Measurements from ENCODE around the gene DOK5.

DOK5 gene

GRCh38 chr20:54680439-54680838 lies 205.0 kb downstream of the DOK5 start:
- no peak for DNase-seq (ENCODE audit: extremely low read depth, low read depth)
- TF ChIP-seq CTCF (IDR thresholded peaks at IDR 0.05; ENCODE audit: low read depth, low read length, missing control alignments) = no peak
- H3K4me3 ChIP-seq (replicated peaks; ENCODE audit: low read depth, low read length) = no peak overlapping the region

GRCh38 chr20:54680872-54681619 lies 205.7 kb downstream of the DOK5 start:
- peak; percentile 12 for DNase-seq (ENCODE audit: extremely low read depth, low read depth)
- peak; percentile 64 for TF ChIP-seq CTCF (IDR thresholded peaks at IDR 0.05; ENCODE audit: low read depth, low read length, missing control alignments)
- no peak overlapping the region for H3K4me3 ChIP-seq (replicated peaks; ENCODE audit: low read depth, low read length)

- no peak for DNase-seq (ENCODE audit: extremely low read depth, low read depth)
- no peak overlapping the region for H3K4me3 ChIP-seq (replicated peaks; ENCODE audit: low read depth, low read length)
- no peak for TF ChIP-seq CTCF (IDR thresholded peaks at IDR 0.05; ENCODE audit: low read depth, low read length, missing control alignments)
Measured at GRCh38 chr20:54681869-54682268, 206.5 kb downstream of the DOK5 start.

- no peak for DNase-seq (ENCODE audit: extremely low read depth, low read depth)
- H3K4me3 ChIP-seq (replicated peaks; ENCODE audit: low read depth, low read length) = no peak overlapping the region
- no peak for TF ChIP-seq CTCF (IDR thresholded peaks at IDR 0.05; ENCODE audit: low read depth, low read length, missing control alignments)
Measured at GRCh38 chr20:54688476-54688875, 213.1 kb downstream of the DOK5 start.

- no peak overlapping the region for H3K4me3 ChIP-seq (replicated peaks; ENCODE audit: low read depth, low read length)
- DNase-seq (ENCODE audit: extremely low read depth, low read depth) = no peak
- no peak for TF ChIP-seq CTCF (IDR thresholded peaks at IDR 0.05; ENCODE audit: low read depth, low read length, missing control alignments)
Measured at GRCh38 chr20:54690323-54690722, 214.9 kb downstream of the DOK5 start.

- no peak overlapping the region for H3K4me3 ChIP-seq (replicated peaks; ENCODE audit: low read depth, low read length)
- no peak for TF ChIP-seq CTCF (IDR thresholded peaks at IDR 0.05; ENCODE audit: low read depth, low read length, missing control alignments)
- no peak for DNase-seq (ENCODE audit: extremely low read depth, low read depth)
Measured at GRCh38 chr20:54691327-54691726, 215.9 kb downstream of the DOK5 start.

Measured in HFF-Myc (cell line).